ENCODE data around the gene CTPS1. TPM values are rescaled to one million over a fixed set of nuclear protein-coding genes. Genes with fewer than 3 reads are reported as not detected.

Gene CTPS1, protein sequence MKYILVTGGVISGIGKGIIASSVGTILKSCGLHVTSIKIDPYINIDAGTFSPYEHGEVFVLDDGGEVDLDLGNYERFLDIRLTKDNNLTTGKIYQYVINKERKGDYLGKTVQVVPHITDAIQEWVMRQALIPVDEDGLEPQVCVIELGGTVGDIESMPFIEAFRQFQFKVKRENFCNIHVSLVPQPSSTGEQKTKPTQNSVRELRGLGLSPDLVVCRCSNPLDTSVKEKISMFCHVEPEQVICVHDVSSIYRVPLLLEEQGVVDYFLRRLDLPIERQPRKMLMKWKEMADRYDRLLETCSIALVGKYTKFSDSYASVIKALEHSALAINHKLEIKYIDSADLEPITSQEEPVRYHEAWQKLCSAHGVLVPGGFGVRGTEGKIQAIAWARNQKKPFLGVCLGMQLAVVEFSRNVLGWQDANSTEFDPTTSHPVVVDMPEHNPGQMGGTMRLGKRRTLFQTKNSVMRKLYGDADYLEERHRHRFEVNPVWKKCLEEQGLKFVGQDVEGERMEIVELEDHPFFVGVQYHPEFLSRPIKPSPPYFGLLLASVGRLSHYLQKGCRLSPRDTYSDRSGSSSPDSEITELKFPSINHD
- 34.3 and 60.5 TPM in 2 replicates for total RNA-seq (ENCODE audit: low replicate concordance)
- long read RNA-seq, full-length matches to known transcripts = 175 of 206 reads
- long read RNA-seq, partial matches to known transcripts = 17 of 206 reads
- long read RNA-seq, other reads (novel, unspliced or antisense) = 14 of 206 reads

- peaks cover 7% of the 10 kb centered on the region for H3K36me3 Mint-ChIP-seq
Observed at GRCh38 chr1:40979241-40980067, at the start of gene CTPS1. Gene CTPS1 (plus strand): TSS chr1:40979696. CDS start chr1:40983291, 3,595 bp downstream.

GRCh38 chr1:40930174-40930964 is 49.1 kb upstream of the CTPS1 start:
- peaks cover 30% of the 10 kb centered on the region for H3K4me1 Mint-ChIP-seq (ENCODE audit: unreplicated experiment)
- no peaks in the 10 kb centered on the region for H3K36me3 Mint-ChIP-seq
- TF ChIP-seq CTCF (conservative IDR thresholded peaks at IDR 0.05) = no peak
- H3K27ac Mint-ChIP-seq = no peak overlapping the region
- DNase-seq (ENCODE audit: extremely low spot score, unreplicated experiment) = no peak
- H3K4me3 Mint-ChIP-seq = no peak overlapping the region
- H3K27me3 Mint-ChIP-seq = no peaks in the 10 kb centered on the region
- H3K9me3 Mint-ChIP-seq = no peaks in the 10 kb centered on the region

More at GRCh38 chr1:40979241-40980067, at the start of gene CTPS1:
- peak within 1 kb of the TSS; percentile 92 for H3K27ac Mint-ChIP-seq
- peak; percentile 57 for TF ChIP-seq CTCF (conservative IDR thresholded peaks at IDR 0.05)
- DNase-seq (ENCODE audit: extremely low spot score, unreplicated experiment) = peak; percentile 97
- no peaks in the 10 kb centered on the region for H3K9me3 Mint-ChIP-seq
- peaks cover 37% of the 10 kb centered on the region for H3K4me1 Mint-ChIP-seq (ENCODE audit: unreplicated experiment)
- peak within 1 kb of the TSS; percentile 94 for H3K4me3 Mint-ChIP-seq
- no peaks in the 10 kb centered on the region for H3K27me3 Mint-ChIP-seq

DNA sequence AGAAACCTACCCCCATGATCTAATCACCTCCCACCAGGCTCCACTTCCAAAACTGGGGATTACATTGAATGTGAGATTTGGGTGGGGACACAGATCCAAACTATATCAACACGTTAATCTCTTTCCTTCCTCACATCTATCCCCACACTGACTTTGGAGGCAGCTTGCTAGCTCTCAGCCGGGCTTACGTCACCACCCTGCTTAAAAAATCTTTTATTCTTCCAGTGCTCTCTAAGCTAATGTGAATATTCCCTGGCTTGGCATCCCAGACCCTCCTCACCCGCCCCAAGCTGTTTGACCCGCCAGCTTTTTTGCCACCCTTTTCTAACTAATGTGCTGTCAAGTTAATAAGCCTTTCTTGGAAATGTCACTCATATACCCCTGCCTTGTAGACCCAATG is 47.9 kb upstream of the CTPS1 start:
- H3K27ac Mint-ChIP-seq = peak overlapping the region; percentile 51
- no peaks in the 10 kb centered on the region for H3K27me3 Mint-ChIP-seq
- no peak for DNase-seq (ENCODE audit: extremely low spot score, unreplicated experiment)
- TF ChIP-seq CTCF (conservative IDR thresholded peaks at IDR 0.05) = no peak
- H3K4me1 Mint-ChIP-seq (ENCODE audit: unreplicated experiment) = peaks cover 22% of the 10 kb centered on the region
- H3K36me3 Mint-ChIP-seq = no peaks in the 10 kb centered on the region
- peak overlapping the region; percentile 11 for H3K4me3 Mint-ChIP-seq
- no peaks in the 10 kb centered on the region for H3K9me3 Mint-ChIP-seq

- Mint-ChIP-seq H3K4me1 (ENCODE audit: unreplicated experiment) (peaks cover 18% of the 10 kb centered on the region), H3K4me3 (peak overlapping the region; percentile 11), H3K27me3 (no peaks in the 10 kb centered on the region), H3K27ac (peak overlapping the region; percentile 51), H3K9me3 (no peaks in the 10 kb centered on the region), H3K36me3 (no peaks in the 10 kb centered on the region)
- no peak for DNase-seq (ENCODE audit: extremely low spot score, unreplicated experiment)
- no peak for TF ChIP-seq CTCF (conservative IDR thresholded peaks at IDR 0.05)
Observed at GRCh38 chr1:40932006-40932405, 47.5 kb upstream of the CTPS1 start.

GRCh38 chr1:40936931-40937339 is 42.6 kb upstream of the CTPS1 start:
- Mint-ChIP-seq H3K9me3 (no peaks in the 10 kb centered on the region), H3K27ac (no peak overlapping the region), H3K36me3 (no peaks in the 10 kb centered on the region), H3K27me3 (no peaks in the 10 kb centered on the region), H3K4me1 (ENCODE audit: unreplicated experiment) (peaks cover 12% of the 10 kb centered on the region), H3K4me3 (no peak overlapping the region)
- DNase-seq (ENCODE audit: extremely low spot score, unreplicated experiment) = no peak
- TF ChIP-seq CTCF (conservative IDR thresholded peaks at IDR 0.05) = no peak

Data from type B pancreatic cell (in vitro differentiated cells).